ENCODE results near the gene NDOR1.
A peak's percentile ranks its signal among the peaks of the same experiment; 100 is the strongest.

Gene NDOR1

GRCh38 chr9:137202966-137203365 lies 2.5 kb upstream of the NDOR1 start:
- no peaks in the 10 kb centered on the region for H3K9me3 ChIP-seq (ENCODE audit: control insufficient read depth, insufficient read depth, low read length)
- H3K27me3 ChIP-seq (ENCODE audit: control insufficient read depth, insufficient read depth, low read length) = no peaks in the 10 kb centered on the region
- no peak overlapping the region for H3K27ac ChIP-seq (ENCODE audit: low read depth, low read length)
- no peak overlapping the region for H3K4me3 ChIP-seq (ENCODE audit: low read depth, low read length)
- no peak overlapping the region for H3K9ac ChIP-seq (ENCODE audit: low read depth, low read length)
- peaks cover 6% of the 10 kb centered on the region; the same call in 1 of the 2 replicates for H3K36me3 ChIP-seq (ENCODE audit: control insufficient read depth, insufficient read depth, low read length)
- peaks cover 10% of the 10 kb centered on the region; the same call in 1 of the 2 replicates for H3K4me1 ChIP-seq (ENCODE audit: control insufficient read depth, insufficient read depth, low read length)

- H3K27ac ChIP-seq (ENCODE audit: low read depth, low read length) = no peak overlapping the region
- H3K4me1 ChIP-seq (ENCODE audit: control insufficient read depth, insufficient read depth, low read length) = peaks cover 10% of the 10 kb centered on the region; the same call in 1 of the 2 replicates
- H3K9me3 ChIP-seq (ENCODE audit: control insufficient read depth, insufficient read depth, low read length) = no peaks in the 10 kb centered on the region
- peak overlapping the region; percentile 89 for H3K9ac ChIP-seq (ENCODE audit: low read depth, low read length)
- peak overlapping the region; percentile 82 for H3K4me3 ChIP-seq (ENCODE audit: low read depth, low read length)
- peaks cover 13% of the 10 kb centered on the region for H3K36me3 ChIP-seq (ENCODE audit: control insufficient read depth, insufficient read depth, low read length)
- no peaks in the 10 kb centered on the region for H3K27me3 ChIP-seq (ENCODE audit: control insufficient read depth, insufficient read depth, low read length)
Measured at GRCh38 chr9:137204731-137205125, 772 bp upstream of the NDOR1 start.

GRCh38 chr9:137206602-137207001 lies 1.1 kb downstream of the NDOR1 start:
- Histone ChIP-seq H3K9me3 (ENCODE audit: control insufficient read depth, insufficient read depth, low read length) (no peaks in the 10 kb centered on the region), H3K4me1 (ENCODE audit: control insufficient read depth, insufficient read depth, low read length) (peaks cover 5% of the 10 kb centered on the region; the same call in 1 of the 2 replicates), H3K4me3 (ENCODE audit: low read depth, low read length) (peak overlapping the region; percentile 82), H3K27ac (ENCODE audit: low read depth, low read length) (no peak overlapping the region), H3K36me3 (ENCODE audit: control insufficient read depth, insufficient read depth, low read length) (peaks cover 19% of the 10 kb centered on the region), H3K27me3 (ENCODE audit: control insufficient read depth, insufficient read depth, low read length) (no peaks in the 10 kb centered on the region), H3K9ac (ENCODE audit: low read depth, low read length) (no peak overlapping the region)

GRCh38 chr9:137211532-137211931 lies 6.0 kb downstream of the NDOR1 start:
- Histone ChIP-seq H3K9me3 (ENCODE audit: control insufficient read depth, insufficient read depth, low read length) (no peaks in the 10 kb centered on the region), H3K4me1 (ENCODE audit: control insufficient read depth, insufficient read depth, low read length) (no peaks in the 10 kb centered on the region), H3K36me3 (ENCODE audit: control insufficient read depth, insufficient read depth, low read length) (peaks cover 51% of the 10 kb centered on the region), H3K4me3 (ENCODE audit: low read depth, low read length) (no peak overlapping the region), H3K27me3 (ENCODE audit: control insufficient read depth, insufficient read depth, low read length) (no peaks in the 10 kb centered on the region), H3K9ac (ENCODE audit: low read depth, low read length) (no peak overlapping the region), H3K27ac (ENCODE audit: low read depth, low read length) (no peak overlapping the region)

GRCh38 chr9:137212520-137212919 lies 7.0 kb downstream of the NDOR1 start:
- Histone ChIP-seq H3K9ac (ENCODE audit: low read depth, low read length) (no peak overlapping the region), H3K27me3 (ENCODE audit: control insufficient read depth, insufficient read depth, low read length) (no peaks in the 10 kb centered on the region), H3K27ac (ENCODE audit: low read depth, low read length) (no peak overlapping the region), H3K4me1 (ENCODE audit: control insufficient read depth, insufficient read depth, low read length) (no peaks in the 10 kb centered on the region), H3K36me3 (ENCODE audit: control insufficient read depth, insufficient read depth, low read length) (peaks cover 50% of the 10 kb centered on the region), H3K4me3 (ENCODE audit: low read depth, low read length) (no peak overlapping the region), H3K9me3 (ENCODE audit: control insufficient read depth, insufficient read depth, low read length) (no peaks in the 10 kb centered on the region)

GRCh38 chr9:137213160-137214060 lies 7.9 kb downstream of the NDOR1 start:
- H3K4me3 ChIP-seq (ENCODE audit: low read depth, low read length) = no peak overlapping the region
- H3K4me1 ChIP-seq (ENCODE audit: control insufficient read depth, insufficient read depth, low read length) = no peaks in the 10 kb centered on the region
- no peak overlapping the region for H3K27ac ChIP-seq (ENCODE audit: low read depth, low read length)
- no peak overlapping the region for H3K9ac ChIP-seq (ENCODE audit: low read depth, low read length)
- no peaks in the 10 kb centered on the region for H3K27me3 ChIP-seq (ENCODE audit: control insufficient read depth, insufficient read depth, low read length)
- no peaks in the 10 kb centered on the region for H3K9me3 ChIP-seq (ENCODE audit: control insufficient read depth, insufficient read depth, low read length)
- H3K36me3 ChIP-seq (ENCODE audit: control insufficient read depth, insufficient read depth, low read length) = peaks cover 47% of the 10 kb centered on the region

GRCh38 chr9:137214620-137215019 lies 9.1 kb downstream of the NDOR1 start:
- H3K4me3 ChIP-seq (ENCODE audit: low read depth, low read length) = no peak overlapping the region
- no peaks in the 10 kb centered on the region for H3K4me1 ChIP-seq (ENCODE audit: control insufficient read depth, insufficient read depth, low read length)
- H3K9ac ChIP-seq (ENCODE audit: low read depth, low read length) = no peak overlapping the region
- peaks cover 40% of the 10 kb centered on the region for H3K36me3 ChIP-seq (ENCODE audit: control insufficient read depth, insufficient read depth, low read length)
- H3K27me3 ChIP-seq (ENCODE audit: control insufficient read depth, insufficient read depth, low read length) = no peaks in the 10 kb centered on the region
- H3K27ac ChIP-seq (ENCODE audit: low read depth, low read length) = no peak overlapping the region
- H3K9me3 ChIP-seq (ENCODE audit: control insufficient read depth, insufficient read depth, low read length) = no peaks in the 10 kb centered on the region

- H3K9ac ChIP-seq (ENCODE audit: low read depth, low read length) = no peak overlapping the region
- H3K27me3 ChIP-seq (ENCODE audit: control insufficient read depth, insufficient read depth, low read length) = no peaks in the 10 kb centered on the region
- H3K4me1 ChIP-seq (ENCODE audit: control insufficient read depth, insufficient read depth, low read length) = no peaks in the 10 kb centered on the region
- H3K9me3 ChIP-seq (ENCODE audit: control insufficient read depth, insufficient read depth, low read length) = no peaks in the 10 kb centered on the region
- no peak overlapping the region for H3K4me3 ChIP-seq (ENCODE audit: low read depth, low read length)
- peaks cover 36% of the 10 kb centered on the region for H3K36me3 ChIP-seq (ENCODE audit: control insufficient read depth, insufficient read depth, low read length)
- no peak overlapping the region for H3K27ac ChIP-seq (ENCODE audit: low read depth, low read length)
Measured at GRCh38 chr9:137215196-137215986, 9.9 kb downstream of the NDOR1 start.

- no peak overlapping the region for H3K4me3 ChIP-seq (ENCODE audit: low read depth, low read length)
- H3K9ac ChIP-seq (ENCODE audit: low read depth, low read length) = no peak overlapping the region
- no peak overlapping the region for H3K27ac ChIP-seq (ENCODE audit: low read depth, low read length)
- peaks cover 34% of the 10 kb centered on the region for H3K36me3 ChIP-seq (ENCODE audit: control insufficient read depth, insufficient read depth, low read length)
- no peaks in the 10 kb centered on the region for H3K4me1 ChIP-seq (ENCODE audit: control insufficient read depth, insufficient read depth, low read length)
- H3K9me3 ChIP-seq (ENCODE audit: control insufficient read depth, insufficient read depth, low read length) = no peaks in the 10 kb centered on the region
- no peaks in the 10 kb centered on the region for H3K27me3 ChIP-seq (ENCODE audit: control insufficient read depth, insufficient read depth, low read length)
Measured at GRCh38 chr9:137216188-137216965, 10.9 kb downstream of the NDOR1 start.

- Histone ChIP-seq H3K9me3 (ENCODE audit: control insufficient read depth, insufficient read depth, low read length) (no peaks in the 10 kb centered on the region), H3K36me3 (ENCODE audit: control insufficient read depth, insufficient read depth, low read length) (peaks cover 34% of the 10 kb centered on the region), H3K4me1 (ENCODE audit: control insufficient read depth, insufficient read depth, low read length) (no peaks in the 10 kb centered on the region), H3K27ac (ENCODE audit: low read depth, low read length) (no peak overlapping the region), H3K27me3 (ENCODE audit: control insufficient read depth, insufficient read depth, low read length) (peaks cover under 1% of the 10 kb centered on the region; the same call in 1 of the 2 replicates), H3K4me3 (ENCODE audit: low read depth, low read length) (no peak overlapping the region), H3K9ac (ENCODE audit: low read depth, low read length) (no peak overlapping the region)
Measured at GRCh38 chr9:137217276-137218211, 12.0 kb downstream of the NDOR1 start.

Measured in HUES48 (cell line).